Spinal cord (tissue), 10 donors: Measurements from ENCODE around the gene CACNB3. TPM values are rescaled to one million over a fixed set of nuclear protein-coding genes. Genes with fewer than 3 reads are reported as not detected.
"Not testable (repeated sequence)": the region's sequence is repeated elsewhere in the genome, so short reads cannot be mapped to it uniquely, and the experiment has no call there.

ENCODE experiments used
- DNase-seq, 6 donors: peaks; one replicate each; pipeline versions ENCODE4 v3.0.0 to v3.0.0-alpha.2; 2013 to 2015; ENCODE audit warnings: low spot score in 6 of 6, low read depth in 4 of 6
- H3K27ac ChIP-seq: one replicate; pipeline ENCODE4 v1.5.1; 2013; ENCODE audit warnings: low read depth, low read length, control low read depth
- H3K27me3 ChIP-seq: one replicate; pipeline ENCODE4 v1.6.1; 2013; ENCODE audit warnings: low read length; ENCODE audit not compliant: control insufficient read depth, insufficient read depth
- H3K36me3 ChIP-seq: one replicate; pipeline ENCODE4 v1.6.1; 2013; ENCODE audit warnings: low read length; ENCODE audit not compliant: control insufficient read depth, insufficient read depth
- H3K4me1 ChIP-seq: one replicate; pipeline ENCODE4 v1.6.1; 2013; ENCODE audit warnings: low read length; ENCODE audit not compliant: control insufficient read depth, insufficient read depth
- H3K4me3 ChIP-seq: one replicate; pipeline ENCODE4 v1.5.1; 2013; ENCODE audit warnings: low read depth, low read length, control low read depth
- H3K9me3 ChIP-seq: one replicate; pipeline ENCODE4 v1.6.1; 2013; ENCODE audit warnings: low read length; ENCODE audit not compliant: control insufficient read depth, insufficient read depth
- WGBS: methylation state at CpG from one replicate; pipeline ENCODE4 v1.1.5; 2013; ENCODE audit warnings: missing lambda C conversion rate; ENCODE audit not compliant: insufficient coverage; 5-methylcytosine and 5-hydroxymethylcytosine counted together
- polyA plus RNA-seq, 2 donors: library from polyadenylated mRNA; unstranded; fragments of 120-200 nt; gene quantifications; one replicate each; pipeline ENCODE4 v1.2.1, GENCODE V29; 2013; ENCODE audit not compliant: insufficient read length in 2 of 2
- total RNA-seq, 2 donors: library from RNA; depleted of rRNA in 1 of 2; stranded (reverse); fragments of 120-200 nt in 1 of 2; fragments of >200 nt in 1 of 2; gene quantifications; one replicate each; pipeline versions ENCODE4 v1.2.3 to v1.2.4, GENCODE V29; 2013 to 2014
- donor health status: healthy.

The CACNB3 gene
- total and polyA plus RNA-seq, 4 donors, result 24.0 to 89.6 (median 55.4) TPM

- peaks cover 37% of the 10 kb centered on the region for H3K36me3 ChIP-seq
- H3K9me3 ChIP-seq, result no peaks in the 10 kb centered on the region
- peaks cover 13% of the 10 kb centered on the region for H3K4me1 ChIP-seq
- peak overlapping the region; percentile 73 for H3K27ac ChIP-seq
- WGBS, result 22% methylated on average over 4 of the region's 11 CpGs
- peak; percentile 88 to 98 (median 94) for DNase-seq
- no peaks in the 10 kb centered on the region for H3K27me3 ChIP-seq
- H3K4me3 ChIP-seq, result peak overlapping the region; percentile 91
These were observed 34.7 kb downstream of the CACNB3 start for GRCh38 chr12:48852734-48853688.

- no peak for DNase-seq
- Histone ChIP-seq H3K9me3 (no peaks in the 10 kb centered on the region), H3K27me3 (no peaks in the 10 kb centered on the region), H3K4me1 (peaks cover 13% of the 10 kb centered on the region), H3K4me3 (no peak overlapping the region), H3K36me3 (peaks cover 37% of the 10 kb centered on the region), H3K27ac (no peak overlapping the region)
- 100% methylated on average over 3 of the region's 4 CpGs for WGBS
These were observed 36.2 kb downstream of the CACNB3 start for GRCh38 chr12:48854488-48854887.

- 100% methylated on average over 1 of the region's 10 CpGs for WGBS
- not testable (repeated sequence) for H3K4me3 ChIP-seq, H3K9me3 ChIP-seq, DNase-seq, H3K27me3 ChIP-seq, H3K27ac ChIP-seq
- Histone ChIP-seq H3K4me1 (peaks cover 13% of the 10 kb centered on the region), H3K36me3 (peaks cover 34% of the 10 kb centered on the region)
These were observed 36.6 kb downstream of the CACNB3 start for GRCh38 chr12:48854932-48855331.

- DNase-seq, result no peak
- H3K27ac ChIP-seq, result no peak overlapping the region
- no peaks in the 10 kb centered on the region for H3K9me3 ChIP-seq
- peaks cover 12% of the 10 kb centered on the region for H3K4me1 ChIP-seq
- H3K36me3 ChIP-seq, result peaks cover 48% of the 10 kb centered on the region
- no CpG with 5 or more reads among the region's 2 CpGs for WGBS
- no peak overlapping the region for H3K4me3 ChIP-seq
- no peaks in the 10 kb centered on the region for H3K27me3 ChIP-seq
These were observed 38.1 kb downstream of the CACNB3 start for GRCh38 chr12:48856379-48856778.

GRCh38 chr12:48857278-48857994 lies 39.1 kb downstream of the CACNB3 start:
- H3K4me3 ChIP-seq, result no peak overlapping the region
- H3K4me1 ChIP-seq, result peaks cover 21% of the 10 kb centered on the region
- WGBS, result no CpG with 5 or more reads among the region's 13 CpGs
- no peaks in the 10 kb centered on the region for H3K27me3 ChIP-seq
- H3K9me3 ChIP-seq, result no peaks in the 10 kb centered on the region
- no peak for DNase-seq
- H3K36me3 ChIP-seq, result peaks cover 51% of the 10 kb centered on the region
- H3K27ac ChIP-seq, result no peak overlapping the region

- Histone ChIP-seq H3K4me1 (peaks cover 24% of the 10 kb centered on the region), H3K36me3 (peaks cover 51% of the 10 kb centered on the region), H3K9me3 (no peaks in the 10 kb centered on the region), H3K27ac (no peak overlapping the region), H3K27me3 (no peaks in the 10 kb centered on the region), H3K4me3 (no peak overlapping the region)
- WGBS, result 83% methylated on average over 7 of the region's 8 CpGs
- no peak for DNase-seq
These were observed 39.7 kb downstream of the CACNB3 start for GRCh38 chr12:48858043-48858442.

- Histone ChIP-seq H3K4me3 (no peak overlapping the region), H3K9me3 (no peaks in the 10 kb centered on the region), H3K27ac (no peak overlapping the region), H3K27me3 (no peaks in the 10 kb centered on the region), H3K36me3 (peaks cover 47% of the 10 kb centered on the region), H3K4me1 (peaks cover 35% of the 10 kb centered on the region)
- no peak for DNase-seq
- WGBS, result 95% methylated on average over 4 of the region's 5 CpGs
These were observed 41.3 kb downstream of the CACNB3 start for GRCh38 chr12:48859607-48860006.

GRCh38 chr12:48860236-48860635 lies 41.9 kb downstream of the CACNB3 start:
- Histone ChIP-seq H3K4me1 (peaks cover 39% of the 10 kb centered on the region), H3K36me3 (peaks cover 43% of the 10 kb centered on the region)
- 97% methylated on average over 4 of the region's 5 CpGs for WGBS
- H3K27me3 ChIP-seq, H3K4me3 ChIP-seq, H3K27ac ChIP-seq, H3K9me3 ChIP-seq, DNase-seq: not testable (repeated sequence)

GRCh38 chr12:48861111-48861510 lies 42.8 kb downstream of the CACNB3 start:
- H3K4me3 ChIP-seq, result no peak overlapping the region
- H3K9me3 ChIP-seq, result no peaks in the 10 kb centered on the region
- DNase-seq, result no peak
- H3K36me3 ChIP-seq, result peaks cover 40% of the 10 kb centered on the region
- H3K27me3 ChIP-seq, result peaks cover 3% of the 10 kb centered on the region
- H3K4me1 ChIP-seq, result peaks cover 44% of the 10 kb centered on the region
- H3K27ac ChIP-seq, result no peak overlapping the region
- WGBS, result 80% methylated on average over 2 of the region's 2 CpGs
